Body of pancreas (tissue), 4 donors: ENCODE results near the gene AGAP6. TPM values are rescaled to one million over a fixed set of nuclear protein-coding genes. Genes with fewer than 3 reads are reported as not detected.
"Not testable (repeated sequence)": the region's sequence is repeated elsewhere in the genome, so short reads cannot be mapped to it uniquely, and the experiment has no call there.

Experiments
- ATAC-seq: fragments of 150-250 bp; one replicate; pipeline ENCODE4 v1.9.1; 2016
- DNase-seq, 4 donors: peaks; one replicate each; pipeline ENCODE4 v3.0.0-alpha.2; 2019
- H3K27ac ChIP-seq, 4 donors: fragments of 200-600 bp; sonication (generic); 1 replicate in 3 of 4; 2 replicates in 1 of 4; pipeline versions ENCODE4 v1.5.1 to v1.6.1; 2016 to 2019; ENCODE audit warnings: mild to moderate bottlenecking in 1 of 4, mixed read lengths in 1 of 4, moderate library complexity in 1 of 4
- H3K27me3 ChIP-seq, 2 donors: fragments of 200-600 bp; sonication (generic); one replicate each; pipeline ENCODE4 v1.6.0; 2016; ENCODE audit warnings: mild to moderate bottlenecking in 1 of 2
- H3K36me3 ChIP-seq, 2 donors: fragments of 200-600 bp; sonication (generic); replicated peaks in 1 of 2; 2 replicates each; pipeline ENCODE4 v1.5.1; 2016; ENCODE audit warnings: low read depth in 2 of 2; ENCODE audit not compliant: insufficient read depth in 1 of 2
- H3K4me1 ChIP-seq: fragments of 200-600 bp; sonication (generic); one replicate; pipeline ENCODE4 v1.6.0; 2016
- H3K4me3 ChIP-seq, 2 donors: fragments of 200-600 bp; sonication (generic); 1 replicate in 1 of 2; 2 replicates in 1 of 2; pipeline ENCODE4 v1.5.1; 2016 to 2019
- H3K9me3 ChIP-seq, 3 donors: fragments of 200-600 bp; sonication (generic); 1 replicate in 2 of 3; 2 replicates in 1 of 3; pipeline ENCODE4 v1.5.1; 2016
- POLR2A ChIP-seq, 3 donors: fragments of 450-650 bp; IDR thresholded peaks; one replicate each; pipeline ENCODE4 v1.6.1; 2016; ENCODE audit warnings: antibody characterized with exemption in 3 of 3, mild to moderate bottlenecking in 2 of 3
- WGBS, 2 donors: methylation state at CpG; one replicate each; pipeline ENCODE4 v1.1.5; 2017; 5-methylcytosine and 5-hydroxymethylcytosine counted together
- intact Hi-C: fragments of 100-400 bp; cut with DNase I; formaldehyde crosslinking; loops from one replicate; pipeline ENCODE4 v1.15.1; 2023
- total RNA-seq, 2 donors: library from RNA; depleted of rRNA; stranded (reverse); fragments of >200 nt; gene quantifications; one replicate each; pipeline ENCODE4 v1.1.0, GENCODE V29; 2016
- TF ChIP-seq, protein P1 (sequence below), 7 experiments: fragments of 450-650 bp in 4 of 7; fragments of 200-600 bp in 3 of 7; sonication (generic) in 3 of 7; IDR thresholded peaks; one replicate each; pipeline ENCODE4 v1.5.1; 2016 to 2019; ENCODE audit warnings: antibody characterized with exemption in 7 of 7

AGAP6 gene
- 10 to 100 TPM; 16.9 to 47.5 TPM for total RNA-seq

DNA sequence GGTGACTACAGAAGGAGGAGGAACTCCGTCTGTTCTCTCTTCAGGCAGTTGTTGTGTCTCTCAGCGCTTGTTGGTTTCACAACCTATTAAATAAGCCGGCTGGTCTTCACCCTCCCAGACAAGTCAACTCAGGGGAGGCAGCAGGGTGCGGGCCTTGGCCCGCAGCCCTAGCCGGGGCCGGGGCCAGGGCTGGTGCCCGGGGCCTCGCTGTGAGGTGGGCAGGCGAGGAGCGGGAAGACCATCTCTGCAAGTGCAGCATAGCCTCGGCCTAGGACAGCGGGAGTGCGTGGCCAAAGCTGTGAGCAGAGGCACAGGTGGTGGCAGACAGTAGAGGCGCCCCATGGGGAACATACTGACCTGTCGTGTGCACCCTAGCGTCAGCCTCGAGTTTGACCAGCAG lies at the start of gene AGAP6:
Gene AGAP6 (plus strand): TSS at position 31 of the 400 bp plus-strand sequence. CDS start 310 bp downstream, at position 341.
- H3K27me3 ChIP-seq, intact Hi-C loops, H3K27ac ChIP-seq, H3K9me3 ChIP-seq, H3K4me3 ChIP-seq, H3K36me3 ChIP-seq, ATAC-seq, H3K4me1 ChIP-seq, DNase-seq: not testable (repeated sequence)
- 85 to 97% methylated on average over 11 to 14 of the region's 18 CpGs for WGBS, 2 donors

DNA sequence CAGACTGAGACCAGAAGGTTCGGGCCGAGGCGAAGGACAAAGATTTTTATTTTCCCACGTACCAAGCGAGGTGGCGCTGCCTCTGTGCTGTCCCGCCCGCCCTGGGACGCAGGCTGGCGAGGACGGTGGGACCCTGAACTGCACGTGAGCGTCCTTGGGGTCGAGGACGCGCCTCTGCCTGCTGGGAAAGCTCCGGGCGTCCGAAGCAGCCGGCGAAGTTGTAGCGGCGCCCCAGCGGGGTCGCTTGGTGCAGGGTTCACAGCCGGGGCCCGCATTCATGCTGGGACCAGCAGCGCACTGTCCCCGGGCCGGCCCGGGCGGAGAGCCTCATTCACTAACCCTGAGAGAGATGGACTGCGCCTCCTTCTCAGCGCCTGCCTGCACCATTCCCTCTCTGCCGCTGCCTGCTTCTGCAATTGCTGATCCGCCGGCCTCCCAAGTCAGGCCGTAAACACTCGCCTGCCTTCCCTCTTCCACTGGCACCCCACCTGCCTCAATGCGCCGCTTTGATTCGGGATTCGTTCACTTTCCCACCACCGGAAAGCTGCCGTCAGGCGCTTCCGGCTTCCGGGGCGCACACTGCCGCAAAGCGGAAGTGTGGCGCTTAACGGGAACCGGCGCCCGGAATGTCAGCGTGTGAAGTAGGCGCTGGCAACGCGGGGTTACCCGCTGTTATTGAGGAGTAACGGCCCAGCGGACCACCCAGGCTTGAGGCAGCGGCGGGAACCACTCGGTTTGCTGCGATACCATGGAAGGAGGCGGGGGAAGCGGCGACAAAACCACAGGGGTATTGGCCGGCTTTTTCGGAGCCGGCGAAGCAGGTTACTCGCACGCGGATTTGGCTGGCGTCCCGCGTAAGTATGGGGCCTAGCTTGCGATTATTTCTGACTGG lies 46.5 kb upstream of the AGAP6 start, which contains the start of the genes PARG and TIMM23B:
Gene PARG (minus strand): TSS at position 581 of the 892 bp plus-strand sequence. CDS start 302 bp downstream, at position 279.
Gene TIMM23B (plus strand): TSS at position 607 of the 892 bp plus-strand sequence. CDS start 142 bp downstream, at position 749.
- DNase-seq (peak; percentile 67 to 86 (median 74)), ATAC-seq (peak; percentile 94)
- H3K36me3 ChIP-seq, H3K27me3 ChIP-seq, intact Hi-C loops, H3K9me3 ChIP-seq: not testable (repeated sequence)
- peaks cover 20% of the 10 kb centered on the region for H3K4me1 ChIP-seq
- peak in 2 of 3 donors; percentile 67 to 68 for TF ChIP-seq POLR2A (IDR thresholded peaks at IDR 0.05)
- TF ChIP-seq, protein P1, sequence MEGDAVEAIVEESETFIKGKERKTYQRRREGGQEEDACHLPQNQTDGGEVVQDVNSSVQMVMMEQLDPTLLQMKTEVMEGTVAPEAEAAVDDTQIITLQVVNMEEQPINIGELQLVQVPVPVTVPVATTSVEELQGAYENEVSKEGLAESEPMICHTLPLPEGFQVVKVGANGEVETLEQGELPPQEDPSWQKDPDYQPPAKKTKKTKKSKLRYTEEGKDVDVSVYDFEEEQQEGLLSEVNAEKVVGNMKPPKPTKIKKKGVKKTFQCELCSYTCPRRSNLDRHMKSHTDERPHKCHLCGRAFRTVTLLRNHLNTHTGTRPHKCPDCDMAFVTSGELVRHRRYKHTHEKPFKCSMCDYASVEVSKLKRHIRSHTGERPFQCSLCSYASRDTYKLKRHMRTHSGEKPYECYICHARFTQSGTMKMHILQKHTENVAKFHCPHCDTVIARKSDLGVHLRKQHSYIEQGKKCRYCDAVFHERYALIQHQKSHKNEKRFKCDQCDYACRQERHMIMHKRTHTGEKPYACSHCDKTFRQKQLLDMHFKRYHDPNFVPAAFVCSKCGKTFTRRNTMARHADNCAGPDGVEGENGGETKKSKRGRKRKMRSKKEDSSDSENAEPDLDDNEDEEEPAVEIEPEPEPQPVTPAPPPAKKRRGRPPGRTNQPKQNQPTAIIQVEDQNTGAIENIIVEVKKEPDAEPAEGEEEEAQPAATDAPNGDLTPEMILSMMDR (IDR thresholded peaks at IDR 0.05): peak in 1 of 7 experiments; percentile 12
- H3K4me3 ChIP-seq: peak within 1 kb of the TSS; percentile 84 to 98
- peak within 1 kb of the TSS; percentile 32 to 74 (median 58) for H3K27ac ChIP-seq
- WGBS, 2 donors: 0 to 1% methylated on average over 27 to 79 of the region's 81 CpGs

DNA sequence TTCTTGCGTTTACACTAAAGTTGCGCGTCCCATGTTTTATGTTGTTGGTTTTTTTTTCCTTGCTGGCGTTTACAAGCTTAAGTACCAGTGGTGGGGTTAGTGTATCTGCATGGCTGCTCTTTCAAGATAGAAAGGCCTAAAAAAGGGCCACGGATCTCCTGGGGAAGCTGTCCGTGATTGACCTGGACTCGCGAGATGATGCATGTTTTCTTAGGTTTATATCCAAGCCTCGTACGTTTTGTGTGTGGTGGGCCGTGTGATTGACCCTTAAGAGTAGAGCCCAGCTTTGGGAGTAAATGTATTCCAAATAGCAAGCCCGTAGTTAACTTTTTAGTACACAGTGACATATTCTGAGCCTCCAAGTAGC lies 45.9 kb upstream of the AGAP6 start:
- peaks cover 20% of the 10 kb centered on the region for H3K4me1 ChIP-seq
- intact Hi-C loops, H3K9me3 ChIP-seq, ATAC-seq, H3K27me3 ChIP-seq, DNase-seq, H3K36me3 ChIP-seq: not testable (repeated sequence)
- 0 to 1% methylated on average over 12 of the region's 12 CpGs for WGBS, 2 donors
- peak overlapping the region; percentile 32 to 74 (median 58) for H3K27ac ChIP-seq
- H3K4me3 ChIP-seq: peak overlapping the region; percentile 84 to 98

DNA sequence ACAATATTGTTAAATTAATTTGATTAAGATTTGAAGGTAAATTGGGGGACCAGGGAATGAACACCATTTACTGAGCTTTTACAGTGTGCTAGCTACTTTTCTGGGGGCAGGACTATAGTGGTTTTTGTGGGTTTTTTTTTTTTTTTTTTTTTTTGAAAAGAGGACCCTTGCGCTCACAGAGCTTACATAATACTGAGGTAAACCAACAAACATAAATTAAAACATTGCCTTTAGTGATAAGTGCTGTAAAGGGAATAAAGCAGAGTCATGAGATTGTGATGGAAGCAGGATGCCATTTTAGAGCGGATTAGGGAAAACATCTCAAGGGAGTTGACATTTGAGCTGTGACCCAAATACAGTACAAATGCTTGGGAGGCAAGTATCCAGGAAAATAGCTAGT lies 44.6 kb upstream of the AGAP6 start:
- ATAC-seq, H3K27me3 ChIP-seq, H3K27ac ChIP-seq, intact Hi-C loops, H3K36me3 ChIP-seq, DNase-seq, H3K9me3 ChIP-seq, H3K4me3 ChIP-seq: not testable (repeated sequence)
- peaks cover 20% of the 10 kb centered on the region for H3K4me1 ChIP-seq
- 79 to 90% methylated on average over 2 of the region's 2 CpGs for WGBS, 2 donors

DNA sequence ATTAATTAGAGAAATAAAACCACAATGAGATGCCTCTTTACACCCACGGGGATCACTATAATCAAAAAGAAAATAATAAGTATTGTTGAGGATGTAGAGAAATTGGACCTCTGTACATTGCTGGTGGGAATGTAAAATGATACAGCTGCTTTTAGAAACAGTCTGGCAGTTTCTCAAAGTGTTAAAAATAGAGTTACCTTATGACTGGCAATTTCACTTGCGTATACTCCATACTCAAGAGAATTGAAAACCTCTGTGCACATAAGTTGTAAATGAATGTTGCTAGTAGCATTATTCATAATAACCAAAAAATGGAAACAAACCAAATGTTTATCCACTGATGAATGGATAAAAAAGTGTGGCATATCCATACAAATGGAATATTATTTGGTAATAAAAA lies 40.1 kb upstream of the AGAP6 start:
- H3K4me3 ChIP-seq, H3K27me3 ChIP-seq, H3K36me3 ChIP-seq, DNase-seq, H3K4me1 ChIP-seq, H3K27ac ChIP-seq, intact Hi-C loops, ATAC-seq, H3K9me3 ChIP-seq: not testable (repeated sequence)
- 67 to 71% methylated on average over 1 of the region's 2 CpGs for WGBS, 2 donors

DNA sequence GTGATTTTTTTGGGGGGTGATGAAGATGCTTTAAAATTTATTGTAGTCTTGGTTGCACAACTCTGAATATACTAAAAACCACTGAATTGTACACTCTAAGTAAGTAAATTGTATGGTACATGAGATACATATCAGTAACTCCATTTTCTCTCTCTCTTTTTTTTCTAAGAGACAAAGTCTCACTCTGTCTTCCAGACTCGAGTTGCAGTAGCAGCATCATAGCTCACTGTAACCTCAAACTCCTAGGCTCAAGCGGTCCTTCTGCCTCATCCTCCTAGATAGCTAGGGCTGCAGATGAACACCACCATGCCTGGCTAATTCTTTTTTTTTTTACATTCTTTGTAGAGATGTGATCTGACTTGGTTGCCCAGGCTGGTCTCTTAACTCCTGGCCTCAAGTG lies 39.5 kb upstream of the AGAP6 start:
- H3K36me3 ChIP-seq, intact Hi-C loops, H3K9me3 ChIP-seq, ATAC-seq, H3K27ac ChIP-seq, DNase-seq, H3K4me1 ChIP-seq, H3K27me3 ChIP-seq, H3K4me3 ChIP-seq: not testable (repeated sequence)
- WGBS, 2 donors: 88 to 97% methylated on average over 2 of the region's 2 CpGs

DNA sequence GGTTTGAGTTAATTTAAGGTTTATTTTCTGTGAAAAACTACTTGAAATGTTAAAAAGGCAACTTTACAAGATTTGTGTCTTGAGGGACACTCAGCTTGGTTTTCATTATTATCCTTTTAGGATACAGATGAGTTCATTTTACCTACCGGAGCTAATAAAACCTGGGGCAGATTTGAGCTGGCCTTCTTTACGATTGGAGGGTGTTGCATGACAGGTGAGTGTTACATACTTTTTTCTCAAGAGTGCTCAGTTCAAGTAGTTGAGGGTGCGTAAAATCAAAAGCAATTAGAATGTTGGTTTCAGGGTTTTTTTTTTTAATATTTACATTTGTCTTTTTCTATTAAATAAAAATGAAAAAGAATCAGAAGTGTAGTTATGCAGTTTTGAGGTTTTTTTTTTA lies 36.2 kb upstream of the AGAP6 start:
- 58 to 69% methylated on average over 3 of the region's 3 CpGs for WGBS, 2 donors
- H3K9me3 ChIP-seq, H3K4me1 ChIP-seq, H3K27ac ChIP-seq, H3K4me3 ChIP-seq, DNase-seq, intact Hi-C loops, H3K36me3 ChIP-seq, H3K27me3 ChIP-seq, ATAC-seq: not testable (repeated sequence)

DNA sequence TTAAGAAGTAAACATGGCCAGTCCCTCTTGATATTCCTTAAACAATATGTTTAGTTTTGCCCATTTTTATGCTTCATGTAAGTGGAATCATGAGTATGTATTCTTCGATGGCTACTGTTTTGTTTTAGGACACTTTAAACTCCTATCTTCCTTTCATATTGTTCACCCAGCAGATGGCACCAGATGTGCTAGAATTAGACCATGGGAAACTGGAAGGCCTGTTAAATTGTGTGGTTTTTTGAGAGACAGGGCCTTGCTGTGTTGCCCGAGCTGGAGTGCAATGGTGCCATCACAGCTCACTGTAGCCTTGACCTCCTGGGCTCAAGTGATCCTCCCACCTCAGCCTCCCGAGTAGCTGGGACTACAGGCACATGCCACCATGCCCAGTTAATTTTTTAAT lies 35.1 kb upstream of the AGAP6 start:
- H3K27me3 ChIP-seq, intact Hi-C loops, H3K9me3 ChIP-seq, H3K4me3 ChIP-seq, ATAC-seq, H3K4me1 ChIP-seq, DNase-seq, H3K36me3 ChIP-seq, H3K27ac ChIP-seq: not testable (repeated sequence)
- 92 to 96% methylated on average over 2 to 3 of the region's 3 CpGs for WGBS, 2 donors

DNA sequence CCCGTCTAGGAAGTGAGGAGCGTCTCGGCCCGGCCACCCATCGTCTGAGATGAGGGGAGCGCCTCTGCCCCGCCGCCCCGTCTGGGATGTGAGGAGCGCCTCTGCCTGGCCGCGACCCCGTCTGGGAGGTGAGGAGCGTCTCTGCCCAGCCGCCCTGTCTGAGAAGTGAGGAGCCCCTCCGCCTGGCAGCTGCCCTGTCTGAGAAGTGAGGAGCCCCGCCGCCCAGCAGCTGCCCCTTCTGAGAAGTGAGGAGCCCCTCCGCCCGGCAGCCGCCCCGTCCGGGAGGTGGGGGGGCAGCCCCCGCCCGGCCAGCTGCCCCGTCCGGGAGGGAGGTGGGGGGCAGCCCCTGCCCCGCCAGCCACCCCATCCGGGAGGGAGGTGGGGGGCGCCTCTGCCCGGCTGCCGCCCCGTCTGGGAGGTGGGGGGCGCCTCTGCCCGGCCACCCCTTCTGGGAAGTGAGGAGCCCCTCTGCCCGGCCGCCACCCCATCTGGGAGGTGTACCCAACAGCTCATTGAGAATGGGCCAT lies 17.8 kb upstream of the AGAP6 start:
- 87 to 100% methylated on average over 2 to 16 of the region's 37 CpGs for WGBS, 2 donors
- H3K27me3 ChIP-seq, intact Hi-C loops: not testable (repeated sequence)

DNA sequence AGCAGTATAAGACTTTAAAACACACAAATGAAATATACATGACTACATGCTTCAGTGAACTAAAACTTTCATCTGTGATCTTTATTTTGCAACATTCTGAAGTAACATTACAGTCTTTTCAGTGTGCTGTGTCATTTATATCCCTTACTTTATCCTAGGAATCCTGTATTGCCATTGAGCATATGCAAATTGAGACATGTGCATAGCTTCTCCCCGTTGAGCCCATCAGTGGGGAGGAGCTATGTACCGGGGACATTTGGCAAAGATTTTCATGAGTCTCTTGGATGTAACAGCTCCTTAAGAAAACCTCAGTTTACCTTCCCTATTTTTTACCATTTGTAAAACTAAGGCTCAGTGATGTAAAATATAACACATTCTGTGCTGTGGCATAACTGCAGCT lies 16.7 kb upstream of the AGAP6 start:
- H3K36me3 ChIP-seq, H3K27ac ChIP-seq, H3K27me3 ChIP-seq, H3K4me1 ChIP-seq, DNase-seq, H3K4me3 ChIP-seq, ATAC-seq, H3K9me3 ChIP-seq, intact Hi-C loops: not testable (repeated sequence)
- 71 to 79% methylated on average over 2 of the region's 2 CpGs for WGBS, 2 donors

More for the DNA sequence above, 17.8 kb upstream of the AGAP6 start:
- not testable (repeated sequence) for ATAC-seq, H3K36me3 ChIP-seq, H3K27ac ChIP-seq, H3K4me3 ChIP-seq, H3K4me1 ChIP-seq, DNase-seq, H3K9me3 ChIP-seq
